Ovary (tissue), 3 donors: Measurements from ENCODE around the gene RFK.

Experiments used
- POLR2A ChIP-seq: fragments of 450-650 bp; IDR thresholded peaks from one replicate; pipeline ENCODE4 v1.6.1; 2017; ENCODE audit warnings: antibody characterized with exemption, mild to moderate bottlenecking, moderate library complexity
- TF ChIP-seq, protein P1 (sequence below), 3 donors: fragments of 450-650 bp in 2 of 3; fragments of 200-600 bp in 1 of 3; IDR thresholded peaks; one replicate each; pipeline versions ENCODE4 v1.5.1 to v1.8.0; 2016 to 2022; ENCODE audit warnings: antibody characterized with exemption in 3 of 3, mild to moderate bottlenecking in 1 of 3
- donor health status: DM: no; HTN: no; CAD: no.

GRCh38 chr9:76401580-76402354 is 7.5 kb upstream of the RFK start:
- TF ChIP-seq, protein P1, sequence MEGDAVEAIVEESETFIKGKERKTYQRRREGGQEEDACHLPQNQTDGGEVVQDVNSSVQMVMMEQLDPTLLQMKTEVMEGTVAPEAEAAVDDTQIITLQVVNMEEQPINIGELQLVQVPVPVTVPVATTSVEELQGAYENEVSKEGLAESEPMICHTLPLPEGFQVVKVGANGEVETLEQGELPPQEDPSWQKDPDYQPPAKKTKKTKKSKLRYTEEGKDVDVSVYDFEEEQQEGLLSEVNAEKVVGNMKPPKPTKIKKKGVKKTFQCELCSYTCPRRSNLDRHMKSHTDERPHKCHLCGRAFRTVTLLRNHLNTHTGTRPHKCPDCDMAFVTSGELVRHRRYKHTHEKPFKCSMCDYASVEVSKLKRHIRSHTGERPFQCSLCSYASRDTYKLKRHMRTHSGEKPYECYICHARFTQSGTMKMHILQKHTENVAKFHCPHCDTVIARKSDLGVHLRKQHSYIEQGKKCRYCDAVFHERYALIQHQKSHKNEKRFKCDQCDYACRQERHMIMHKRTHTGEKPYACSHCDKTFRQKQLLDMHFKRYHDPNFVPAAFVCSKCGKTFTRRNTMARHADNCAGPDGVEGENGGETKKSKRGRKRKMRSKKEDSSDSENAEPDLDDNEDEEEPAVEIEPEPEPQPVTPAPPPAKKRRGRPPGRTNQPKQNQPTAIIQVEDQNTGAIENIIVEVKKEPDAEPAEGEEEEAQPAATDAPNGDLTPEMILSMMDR (IDR thresholded peaks at IDR 0.05): no peak
- no peak for TF ChIP-seq POLR2A
